Stimulated activated CD8-positive, alpha-beta memory T cell treated with anti-CD3 and anti-CD28 coated beads, Interleukin-7, amount 100 ng/mL, for 1 hour (primary cell): ENCODE results near the gene ATP5ME.
"Not testable (repeated sequence)": the region's sequence is repeated elsewhere in the genome, so short reads cannot be mapped to it uniquely, and the experiment has no call there.

Experiments used
- DNase-seq, 2 donors: peaks; one replicate each; pipeline ENCODE4 v3.0.0-alpha.2; 2020; ENCODE audit warnings: low read depth in 2 of 2

ATP5ME gene

GRCh38 chr4:635851-636627 is 38.0 kb downstream of the ATP5ME start:
- no peak for DNase-seq

GRCh38 chr4:635066-635835 is 38.8 kb downstream of the ATP5ME start:
- DNase-seq = not testable (repeated sequence)

GRCh38 chr4:634599-634985 is 39.5 kb downstream of the ATP5ME start:
- no peak for DNase-seq

GRCh38 chr4:633976-634598 is 40.0 kb downstream of the ATP5ME start:
- no peak for DNase-seq

- no peak for DNase-seq
Measured at GRCh38 chr4:633406-633805, 40.7 kb downstream of the ATP5ME start.

GRCh38 chr4:632926-633325 is 41.1 kb downstream of the ATP5ME start:
- no peak for DNase-seq

GRCh38 chr4:632196-632790 is 41.8 kb downstream of the ATP5ME start:
- DNase-seq = no peak

GRCh38 chr4:630656-631055 is 43.4 kb downstream of the ATP5ME start:
- DNase-seq = no peak

GRCh38 chr4:629915-630641 is 44.0 kb downstream of the ATP5ME start:
- no peak for DNase-seq

- DNase-seq = no peak
Measured at GRCh38 chr4:629636-629914, 44.5 kb downstream of the ATP5ME start.

- no peak for DNase-seq
Measured at GRCh38 chr4:628821-629635, 45.0 kb downstream of the ATP5ME start.

GRCh38 chr4:628311-628741 is 45.8 kb downstream of the ATP5ME start:
- DNase-seq = no peak

- DNase-seq = no peak
Measured at GRCh38 chr4:627347-628125, 46.5 kb downstream of the ATP5ME start.

GRCh38 chr4:626201-627091 is 47.6 kb downstream of the ATP5ME start:
- no peak for DNase-seq

GRCh38 chr4:625631-626161 is 48.4 kb downstream of the ATP5ME start:
- no peak for DNase-seq

GRCh38 chr4:624705-625590 is 49.1 kb downstream of the ATP5ME start, which contains the start of gene PDE6B:
PDE6B (plus strand) TSS chr4:625573; CDS start chr4:625627, 54 bp downstream.
- no peak for DNase-seq

- no peak for DNase-seq
Measured at GRCh38 chr4:623914-624566, 50.0 kb downstream of the ATP5ME start.
